BJ (cell line): ENCODE data around the gene PHC2. TPM values are rescaled to one million over a fixed set of nuclear protein-coding genes. Genes with fewer than 3 reads are reported as not detected.

ENCODE experiments used
- CTCF ChIA-PET: fragments of 350-600 bp; formaldehyde crosslinking; extraction: SDS; loops from one replicate; lab custom pipeline; 2021; ENCODE audit warnings: antibody characterized with exemption, inconsistent platforms; lab: Yijun Ruan, JAX
- POLR2A ChIA-PET: fragments of 300-600 bp; sonication (Branson Sonifier 250); formaldehyde crosslinking; extraction: SDS; loops from one replicate; lab custom pipeline; 2021; ENCODE audit warnings: antibody characterized with exemption; lab: Charles Lee
- DNase-seq: peaks from one replicate; pipeline ENCODE4 v3.0.0-alpha.2; 2011; ENCODE audit warnings: low read depth
- H3K27me3 ChIP-seq: 2 replicates; pipeline ENCODE4 v1.6.0; 2011; ENCODE audit warnings: low read length; ENCODE audit not compliant: control insufficient read depth, insufficient read depth
- H3K36me3 ChIP-seq: 2 replicates; pipeline ENCODE4 v1.5.1; 2011; ENCODE audit warnings: low read length; ENCODE audit not compliant: control insufficient read depth, insufficient read depth
- H3K4me3 ChIP-seq: 2 replicates; pipeline ENCODE4 v1.5.1; 2011; ENCODE audit warnings: low read depth, mild to moderate bottlenecking, control low read depth, low read length
- polyA plus RNA-seq: library from polyadenylated mRNA; depleted of rRNA; stranded (reverse); fragments of >200 nt; gene quantifications from 2 replicates; pipeline ENCODE4 v1.2.3, GENCODE V29; 2011; rRNA removed
- small RNA-seq: library from RNA; depleted of rRNA; stranded (forward); fragments of <200 nt; gene quantifications from one replicate; pipeline ENCODE3, GENCODE V24; 2012; ENCODE audit warnings: low replicate concordance, low read depth; ENCODE audit not compliant: insufficient read length
- TF ChIP-seq, protein P1 (sequence below): IDR thresholded peaks from 2 replicates; pipeline ENCODE4 v1.5.1; 2011; ENCODE audit warnings: low read depth, mild to moderate bottlenecking, control low read depth, inconsistent platforms, low read length, moderate library complexity; ENCODE audit not compliant: insufficient read depth

PHC2 gene
- polyA plus RNA-seq, 1 experiment: 62.0 TPM

- CTCF ChIA-PET: interaction anchor here (0.7 to 3.0 kb wide), 3 partner anchors 22 to 439 kb away, joined by 3 to 9 read pairs (median 4); no protein-coding TSS in a partner anchor
- POLR2A ChIA-PET: no interaction called here
- no peak overlapping the region for H3K4me3 ChIP-seq
- TF ChIP-seq, protein P1, sequence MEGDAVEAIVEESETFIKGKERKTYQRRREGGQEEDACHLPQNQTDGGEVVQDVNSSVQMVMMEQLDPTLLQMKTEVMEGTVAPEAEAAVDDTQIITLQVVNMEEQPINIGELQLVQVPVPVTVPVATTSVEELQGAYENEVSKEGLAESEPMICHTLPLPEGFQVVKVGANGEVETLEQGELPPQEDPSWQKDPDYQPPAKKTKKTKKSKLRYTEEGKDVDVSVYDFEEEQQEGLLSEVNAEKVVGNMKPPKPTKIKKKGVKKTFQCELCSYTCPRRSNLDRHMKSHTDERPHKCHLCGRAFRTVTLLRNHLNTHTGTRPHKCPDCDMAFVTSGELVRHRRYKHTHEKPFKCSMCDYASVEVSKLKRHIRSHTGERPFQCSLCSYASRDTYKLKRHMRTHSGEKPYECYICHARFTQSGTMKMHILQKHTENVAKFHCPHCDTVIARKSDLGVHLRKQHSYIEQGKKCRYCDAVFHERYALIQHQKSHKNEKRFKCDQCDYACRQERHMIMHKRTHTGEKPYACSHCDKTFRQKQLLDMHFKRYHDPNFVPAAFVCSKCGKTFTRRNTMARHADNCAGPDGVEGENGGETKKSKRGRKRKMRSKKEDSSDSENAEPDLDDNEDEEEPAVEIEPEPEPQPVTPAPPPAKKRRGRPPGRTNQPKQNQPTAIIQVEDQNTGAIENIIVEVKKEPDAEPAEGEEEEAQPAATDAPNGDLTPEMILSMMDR: no peak
- no peak for DNase-seq
- peaks cover 19% of the 10 kb centered on the region for H3K36me3 ChIP-seq
- H3K27me3 ChIP-seq: no peaks in the 10 kb centered on the region
Measured at GRCh38 chr1:33273961-33274371, 156.9 kb downstream of the PHC2 start.

Small RNA genes lying within 50 kb of the gene (small RNA-seq; reads per million reads assigned to genes)
- not detected for gene RN7SKP16

Other genes starting within 250 kb of the PHC2 start
- 3.0 and 5.2 TPM in 2 replicates for gene TRIM62, start 249.1 kb downstream of the PHC2 start, polyA plus RNA-seq
- gene ZNF362, start 174.6 kb downstream of the PHC2 start, polyA plus RNA-seq: 9.1 and 14.4 TPM in 2 replicates
- not detected in 2 replicates for gene A3GALT2, start 110.0 kb downstream of the PHC2 start, polyA plus RNA-seq
- gene ZSCAN20, start 41.5 kb upstream of the PHC2 start, polyA plus RNA-seq: 2.9 and 3.4 TPM in 2 replicates